ENCODE measurements around the gene RCCD1. TPM values are rescaled to one million over a fixed set of nuclear protein-coding genes. Genes with fewer than 3 reads are reported as not detected.

The RCCD1 gene
- total and polyA plus RNA-seq, 9 of the 15 experiments (the other 6 are each of a cell fraction or from before 2014, with no cell fraction given), result 11.1 to 51.4 (median 24.7) TPM

GRCh38 chr15:90945091-90945490 is 9.6 kb upstream of the RCCD1 start (continued):
- TF ChIP-seq ZNF280B (CRISPR knock-in tag; IDR thresholded peaks at IDR 0.05), result no peak
- TF ChIP-seq, protein P1, sequence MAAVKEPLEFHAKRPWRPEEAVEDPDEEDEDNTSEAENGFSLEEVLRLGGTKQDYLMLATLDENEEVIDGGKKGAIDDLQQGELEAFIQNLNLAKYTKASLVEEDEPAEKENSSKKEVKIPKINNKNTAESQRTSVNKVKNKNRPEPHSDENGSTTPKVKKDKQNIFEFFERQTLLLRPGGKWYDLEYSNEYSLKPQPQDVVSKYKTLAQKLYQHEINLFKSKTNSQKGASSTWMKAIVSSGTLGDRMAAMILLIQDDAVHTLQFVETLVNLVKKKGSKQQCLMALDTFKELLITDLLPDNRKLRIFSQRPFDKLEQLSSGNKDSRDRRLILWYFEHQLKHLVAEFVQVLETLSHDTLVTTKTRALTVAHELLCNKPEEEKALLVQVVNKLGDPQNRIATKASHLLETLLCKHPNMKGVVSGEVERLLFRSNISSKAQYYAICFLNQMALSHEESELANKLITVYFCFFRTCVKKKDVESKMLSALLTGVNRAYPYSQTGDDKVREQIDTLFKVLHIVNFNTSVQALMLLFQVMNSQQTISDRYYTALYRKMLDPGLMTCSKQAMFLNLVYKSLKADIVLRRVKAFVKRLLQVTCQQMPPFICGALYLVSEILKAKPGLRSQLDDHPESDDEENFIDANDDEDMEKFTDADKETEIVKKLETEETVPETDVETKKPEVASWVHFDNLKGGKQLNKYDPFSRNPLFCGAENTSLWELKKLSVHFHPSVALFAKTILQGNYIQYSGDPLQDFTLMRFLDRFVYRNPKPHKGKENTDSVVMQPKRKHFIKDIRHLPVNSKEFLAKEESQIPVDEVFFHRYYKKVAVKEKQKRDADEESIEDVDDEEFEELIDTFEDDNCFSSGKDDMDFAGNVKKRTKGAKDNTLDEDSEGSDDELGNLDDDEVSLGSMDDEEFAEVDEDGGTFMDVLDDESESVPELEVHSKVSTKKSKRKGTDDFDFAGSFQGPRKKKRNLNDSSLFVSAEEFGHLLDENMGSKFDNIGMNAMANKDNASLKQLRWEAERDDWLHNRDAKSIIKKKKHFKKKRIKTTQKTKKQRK (IDR thresholded peaks at IDR 0.05; ENCODE audit: borderline replicate concordance, low read depth, low read length), result no peak

DNA sequence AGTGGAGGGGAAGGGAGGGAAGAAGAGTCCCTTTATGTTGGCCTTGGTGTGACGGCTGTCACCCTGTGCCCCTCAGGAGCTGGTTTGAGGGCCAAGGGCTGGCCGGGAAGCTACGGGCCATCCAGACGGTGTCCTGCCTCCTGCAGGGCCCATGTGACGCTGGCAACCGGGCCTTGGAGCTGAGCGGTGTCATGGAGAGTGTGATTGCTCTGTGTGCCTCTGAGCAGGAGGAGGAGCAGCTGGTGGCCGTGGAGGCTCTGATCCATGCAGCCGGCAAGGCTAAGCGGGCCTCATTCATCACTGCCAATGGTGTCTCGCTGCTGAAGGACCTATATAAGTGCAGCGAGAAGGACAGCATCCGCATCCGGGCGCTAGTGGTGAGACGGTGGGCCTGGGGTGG is 8.1 kb upstream of the RCCD1 start:
- ChIA-PET POLR2A (interaction anchor here (1.0 to 3.0 kb wide), 4 partner anchors 11 to 75 kb away, joined by 3 to 20 read pairs (median 6); partner anchors contain the start of genes UNC45A and VPS33B), CTCF (ENCODE audit: low intra/inter-chr PET ratio) (no interaction called here)
- Histone ChIP-seq H3K27me3 (ENCODE audit: control insufficient read depth in 2 of 2, insufficient read depth in 2 of 2, low read length in 2 of 2) (no peaks in the 10 kb centered on the region), H4K20me1 (replicated peaks; ENCODE audit: control insufficient read depth, insufficient read depth, low read length) (0 out of 2 replicates have a peak, but pooled peaks cover 5% of the 10 kb centered on the region), H3K79me2 (ENCODE audit: control insufficient read depth, insufficient read depth, low read length) (no peaks in the 10 kb centered on the region), H3K9ac (ENCODE audit: insufficient read depth in 1 of 2, low read depth in 2 of 2, low read length in 2 of 2) (peak overlapping the region in 1 of 2 experiments; percentile 53; a peak in 1 of 4 replicates), H3K4me3 (no peak overlapping the region), H3K27ac (ENCODE audit: extremely low read depth, low read depth, low read length) (no peak overlapping the region; the same call in 2 of the 3 replicates), H3K36me3 (ENCODE audit: control insufficient read depth, insufficient read depth, low read length) (peaks cover 87% of the 10 kb centered on the region), H2AFZ (ENCODE audit: low read depth, low read length) (no peak overlapping the region), H3K4me2 (ENCODE audit: insufficient read depth, low read length) (no peak overlapping the region), H3K4me1 (replicated peaks in 1 of 2; ENCODE audit: control insufficient read depth in 2 of 2, insufficient read depth in 2 of 2, low read length in 2 of 2) (peaks cover 13 to 32% of the 10 kb centered on the region in 2 experiments; a peak in 4 of 5 replicates), H3K9me3 (replicated peaks; ENCODE audit: control insufficient read depth, insufficient read depth, low read depth, low read length) (no peaks in the 10 kb centered on the region), H3K9me1 (ENCODE audit: control insufficient read depth, insufficient read depth, low read length) (peaks cover 3% of the 10 kb centered on the region)
- BruUV-seq (replicated peaks), result no TSS peak
- no peak for FAIRE-seq
- ATAC-seq, result no peak
- in situ Hi-C loops (cut with MboI) (no loop called here), intact Hi-C loops (cut with micrococcal nuclease) (loop anchor here (5.0 kb wide), 1 partner anchor 86 kb away; no protein-coding TSS in a partner anchor)
- no peak for DNase-seq (ENCODE audit: extremely low read depth in 1 of 4, low spot score in 3 of 4)
- 92% methylated on average over 16 of the region's 16 CpGs for WGBS (ENCODE audit: insufficient coverage, low coverage, missing lambda C conversion rate)
- TF ChIP-seq CEBPG (CRISPR knock-in tag; IDR thresholded peaks at IDR 0.05), result 0 out of 2 replicates have a peak, but pooled peaks have one; percentile 3
- TF ChIP-seq CEBPG (tag; conservative IDR thresholded peaks at IDR 0.05 in 1 of 2, IDR thresholded peaks at IDR 0.05 in 1 of 2), result no peak
- peak; percentile 34; the same call in 1 of the 2 replicates for TF ChIP-seq POLR2G (IDR thresholded peaks at IDR 0.05; ENCODE audit: low read depth, low read length)
- no peak for TF ChIP-seq NR1H2 (CRISPR knock-in tag; IDR thresholded peaks at IDR 0.05)
- TF ChIP-seq ZFP30 (CRISPR knock-in tag; IDR thresholded peaks at IDR 0.05; ENCODE audit: borderline replicate concordance), result no peak
- TF ChIP-seq CREM (IDR thresholded peaks at IDR 0.05; ENCODE audit: low read depth), result no peak
- no peak for TF ChIP-seq SMARCB1 (IDR thresholded peaks at IDR 0.05; ENCODE audit: insufficient read length, low read depth)
- no peak for TF ChIP-seq NFE2 (IDR thresholded peaks at IDR 0.05; ENCODE audit: low read depth)
- TF ChIP-seq DIDO1 (tag; IDR thresholded peaks at IDR 0.05; ENCODE audit: low read depth), result no peak

Measured in K562 (cell line).